Right renal pelvis (tissue), 4 donors: ENCODE data around the gene DDX5. TPM values are rescaled to one million over a fixed set of nuclear protein-coding genes. Genes with fewer than 3 reads are reported as not detected.
A peak's percentile ranks its signal among the peaks of the same experiment; 100 is the strongest.
"Not testable (repeated sequence)": the region's sequence is repeated elsewhere in the genome, so short reads cannot be mapped to it uniquely, and the experiment has no call there.

Experiments used
- DNase-seq, 4 donors: peaks; one replicate each; pipeline ENCODE4 v3.0.0-alpha.2; 2013; ENCODE audit warnings: low read depth in 4 of 4, low spot score in 3 of 4, missing footprints in 1 of 4
- polyA plus RNA-seq, 4 donors: library from polyadenylated mRNA; unstranded; fragments of 120-200 nt; gene quantifications; one replicate each; pipeline ENCODE4 v1.2.1, GENCODE V29; 2013; ENCODE audit not compliant: insufficient read length in 4 of 4

The DDX5 gene
- polyA plus RNA-seq, 4 donors = 725 to 890 (median 831) TPM

- no peak for DNase-seq
Observed at GRCh38 chr17:64496348-64496785, 9.7 kb downstream of the DDX5 start.

GRCh38 chr17:64495300-64495699, 10.8 kb downstream of the DDX5 start:
- DNase-seq = not testable (repeated sequence)

GRCh38 chr17:64494121-64494520, 12.0 kb downstream of the DDX5 start:
- DNase-seq = no peak

- no peak for DNase-seq
Observed at GRCh38 chr17:64492481-64493109, 13.5 kb downstream of the DDX5 start.

GRCh38 chr17:64491994-64492393, 14.1 kb downstream of the DDX5 start:
- DNase-seq = no peak

GRCh38 chr17:64491034-64491860, 14.8 kb downstream of the DDX5 start:
- no peak for DNase-seq

- DNase-seq = no peak
Observed at GRCh38 chr17:64488301-64488700, 17.8 kb downstream of the DDX5 start.

GRCh38 chr17:64484380-64484779, 21.7 kb downstream of the DDX5 start:
- DNase-seq = no peak

GRCh38 chr17:64480951-64481350, 25.1 kb downstream of the DDX5 start:
- DNase-seq = no peak

GRCh38 chr17:64477849-64478248, 28.2 kb downstream of the DDX5 start:
- no peak for DNase-seq

GRCh38 chr17:64472564-64472963, 33.5 kb downstream of the DDX5 start:
- DNase-seq = no peak

- no peak for DNase-seq
Observed at GRCh38 chr17:64471440-64471839, 34.6 kb downstream of the DDX5 start.

GRCh38 chr17:64470625-64471024, 35.5 kb downstream of the DDX5 start:
- DNase-seq = no peak

- not testable (repeated sequence) for DNase-seq
Observed at GRCh38 chr17:64466834-64467233, 39.3 kb downstream of the DDX5 start.

- DNase-seq = no peak
Observed at GRCh38 chr17:64466019-64466735, 39.9 kb downstream of the DDX5 start.

- no peak for DNase-seq
Observed at GRCh38 chr17:64461788-64462187, 44.3 kb downstream of the DDX5 start.

- DNase-seq = peak in 2 of 4 donors; percentile 14 to 15
Observed at GRCh38 chr17:64460955-64461354, 45.1 kb downstream of the DDX5 start.

- DNase-seq = not testable (repeated sequence)
Observed at GRCh38 chr17:64459818-64460217, 46.3 kb downstream of the DDX5 start.

- DNase-seq = no peak
Observed at GRCh38 chr17:64459284-64459747, 46.8 kb downstream of the DDX5 start.

- no peak for DNase-seq
Observed at GRCh38 chr17:64458756-64459155, 47.3 kb downstream of the DDX5 start.

GRCh38 chr17:64457156-64457555, 48.9 kb downstream of the DDX5 start:
- DNase-seq = no peak
